H1 (cell line): ENCODE data around the gene DFFB. TPM values are rescaled to one million over a fixed set of nuclear protein-coding genes. Genes with fewer than 3 reads are reported as not detected.

Experiments
- CTCF ChIA-PET: fragments of 300-600 bp; sonication (Branson Sonifier 250); formaldehyde crosslinking; loops from one replicate; lab custom pipeline; 2021; ENCODE audit not compliant: partially characterized antibody; lab: Charles Lee
- POLR2A ChIA-PET: fragments of 300-600 bp; sonication (Branson Sonifier 250); formaldehyde crosslinking; loops from one replicate; lab custom pipeline; 2021; ENCODE audit warnings: inconsistent platforms; ENCODE audit not compliant: partially characterized antibody; lab: Charles Lee
- DNase-seq, 2 experiments: peaks; one replicate each; pipeline versions ENCODE4 v3.0.0 to v3.0.0-alpha.2; 2010 to 2022; ENCODE audit warnings: low spot score in 2 of 2, low read depth in 1 of 2, mixed read lengths in 1 of 2
- FAIRE-seq: peaks from 2 replicates; lab custom pipeline; 2011; peaks lifted over from hg19 to GRCh38; lab: Jason Lieb, UNC
- H2AFZ ChIP-seq: 2 replicates; pipeline ENCODE4 v1.8.1; 2012; ENCODE audit warnings: low read length, inconsistent platforms
- H2AK5ac ChIP-seq: 2 replicates; pipeline ENCODE4 v1.6.1; 2013; ENCODE audit warnings: low read depth, low read length
- H2BK120ac ChIP-seq: replicated peaks from 2 replicates; pipeline ENCODE3; 2013; ENCODE audit warnings: low read depth, low read length, inconsistent platforms
- H2BK12ac ChIP-seq: 2 replicates; pipeline ENCODE4 v1.6.1; 2013; ENCODE audit warnings: low read depth, low read length
- H2BK15ac ChIP-seq: 2 replicates; pipeline ENCODE4 v1.6.1; 2013; ENCODE audit warnings: low read length
- H2BK20ac ChIP-seq: 2 replicates; pipeline ENCODE4 v1.6.1; 2013; ENCODE audit warnings: low read length
- H2BK5ac ChIP-seq: 2 replicates; pipeline ENCODE4 v1.6.1; 2013; ENCODE audit warnings: low read depth, low read length
- H3K14ac ChIP-seq: 2 replicates; pipeline ENCODE4 v1.6.1; 2013; ENCODE audit warnings: inconsistent platforms; ENCODE audit not compliant: insufficient read length
- H3K18ac ChIP-seq: 2 replicates; pipeline ENCODE4 v1.6.1; 2013; ENCODE audit warnings: low read length; ENCODE audit errors: extremely low read depth
- H3K23ac ChIP-seq: 2 replicates; pipeline ENCODE4 v1.6.1; 2013; ENCODE audit warnings: inconsistent platforms; ENCODE audit not compliant: insufficient read length
- H3K23me2 ChIP-seq: 2 replicates; pipeline ENCODE4 v1.6.1; 2013; ENCODE audit warnings: low read depth, low read length
- H3K27ac ChIP-seq: 2 replicates; pipeline ENCODE4 v1.6.1; 2011; ENCODE audit warnings: low read depth, low read length, inconsistent platforms
- H3K27me3 ChIP-seq, 4 experiments: replicated peaks in 1 of 4; 1 replicate in 1 of 4; 2 replicates in 3 of 4; pipeline versions ENCODE4 v1.6.1 to v1.8.1; 2011 to 2013; ENCODE audit warnings: low read length in 3 of 4, mild to moderate bottlenecking in 3 of 4, inconsistent platforms in 2 of 4, mixed read lengths in 2 of 4, moderate library complexity in 1 of 4; ENCODE audit not compliant: control insufficient read depth in 3 of 4, insufficient read depth in 3 of 4; ENCODE audit errors: extremely low read depth in 1 of 4
- H3K36me3 ChIP-seq, 4 experiments: 2 replicates each; pipeline versions ENCODE4 v1.6.1 to v1.8.1; 2011 to 2013; ENCODE audit warnings: mild to moderate bottlenecking in 4 of 4, low read length in 3 of 4, moderate library complexity in 2 of 4, control low read depth in 1 of 4, inconsistent platforms in 1 of 4; ENCODE audit not compliant: insufficient read depth in 4 of 4, control insufficient read depth in 2 of 4
- H3K4ac ChIP-seq: replicated peaks from 2 replicates; pipeline ENCODE3; 2013; ENCODE audit warnings: low read length, low read depth, mixed read lengths, inconsistent platforms; ENCODE audit not compliant: insufficient read length
- H3K4me1 ChIP-seq, 4 experiments: replicated peaks in 1 of 4; 1 replicate in 1 of 4; 2 replicates in 3 of 4; pipeline versions ENCODE4 v1.6.1 to v1.8.1; 2011 to 2013; ENCODE audit warnings: low read length in 3 of 4, inconsistent platforms in 2 of 4, mixed read lengths in 1 of 4; ENCODE audit not compliant: insufficient read depth in 4 of 4, control insufficient read depth in 3 of 4
- H3K4me2 ChIP-seq, 2 experiments: 2 replicates each; pipeline versions ENCODE4 v1.6.1 to v1.8.1; 2011 to 2013; ENCODE audit warnings: low read depth in 2 of 2, low read length in 2 of 2, control low read depth in 1 of 2, inconsistent platforms in 1 of 2, mild to moderate bottlenecking in 1 of 2; ENCODE audit not compliant: insufficient read depth in 1 of 2
- H3K4me3 ChIP-seq, 4 experiments: fragments of 200-600, 300-600 bp in 1 of 4; sonication (generic), shearing (Covaris generic), sonication (Bioruptor Twin) in 1 of 4; 2 replicates each; pipeline versions ENCODE4 v1.5.1 to v1.8.1; 2011 to 2016; ENCODE audit warnings: low read length in 4 of 4, low read depth in 3 of 4, control low read depth in 2 of 4, inconsistent platforms in 2 of 4, mild to moderate bottlenecking in 2 of 4, mixed read lengths in 1 of 4, moderate library complexity in 1 of 4; ENCODE audit not compliant: insufficient read depth in 2 of 4; ENCODE audit errors: extremely low read depth in 1 of 4
- H3K56ac ChIP-seq: replicated peaks from 2 replicates; pipeline ENCODE3; 2013; ENCODE audit warnings: low read depth, mild to moderate bottlenecking, mixed read lengths, low read length, inconsistent platforms; ENCODE audit not compliant: insufficient read length
- H3K79me1 ChIP-seq: 2 replicates; pipeline ENCODE4 v1.6.1; 2013; ENCODE audit warnings: low read depth, low read length, control low read depth
- H3K79me2 ChIP-seq, 2 experiments: 2 replicates each; pipeline versions ENCODE4 v1.6.1 to v1.8.1; 2012 to 2013; ENCODE audit warnings: low read length in 2 of 2, mild to moderate bottlenecking in 2 of 2, inconsistent platforms in 1 of 2; ENCODE audit not compliant: insufficient read depth in 2 of 2, control insufficient read depth in 1 of 2
- H3K9ac ChIP-seq, 4 experiments: replicated peaks in 1 of 4; 1 replicate in 1 of 4; 2 replicates in 3 of 4; pipeline versions ENCODE4 v1.6.1 to v1.8.1; 2011 to 2013; ENCODE audit warnings: low read depth in 3 of 4, low read length in 3 of 4, control low read depth in 2 of 4, mild to moderate bottlenecking in 2 of 4, moderate library complexity in 2 of 4, inconsistent platforms in 1 of 4; ENCODE audit errors: extremely low read depth in 1 of 4
- H3K9me3 ChIP-seq, 2 experiments: 2 replicates each; pipeline versions ENCODE4 v1.6.1 to v1.8.1; 2012 to 2013; ENCODE audit warnings: mild to moderate bottlenecking in 2 of 2, moderate library complexity in 2 of 2, control low read depth in 1 of 2, inconsistent platforms in 1 of 2, low read depth in 1 of 2, low read length in 1 of 2, mixed read lengths in 1 of 2; ENCODE audit not compliant: insufficient read depth in 2 of 2
- H4K20me1 ChIP-seq, 2 experiments: replicated peaks in 1 of 2; 2 replicates each; pipeline versions ENCODE3 to v1.8.1; 2011 to 2013; ENCODE audit warnings: inconsistent platforms in 2 of 2, low read length in 2 of 2, mild to moderate bottlenecking in 1 of 2; ENCODE audit not compliant: insufficient read depth in 2 of 2, control insufficient read depth in 1 of 2
- H4K5ac ChIP-seq: 2 replicates; pipeline ENCODE4 v1.6.1; 2013; ENCODE audit warnings: low read length, low read depth, mixed read lengths, inconsistent platforms; ENCODE audit not compliant: insufficient read length
- H4K8ac ChIP-seq: 2 replicates; pipeline ENCODE4 v1.8.0; 2013; ENCODE audit warnings: mild to moderate bottlenecking, moderate library complexity, low read length, inconsistent platforms; ENCODE audit not compliant: insufficient read depth; ENCODE audit errors: extremely low read depth
- H4K91ac ChIP-seq: replicated peaks from 2 replicates; pipeline ENCODE3; 2013; ENCODE audit warnings: low read length, mixed read lengths, inconsistent platforms; ENCODE audit not compliant: insufficient read length
- CEBPB ChIP-seq: IDR thresholded peaks from 2 replicates; pipeline ENCODE4 v1.6.1; 2012; ENCODE audit warnings: low read depth, low read length
- RAD21 ChIP-seq, 2 experiments: IDR thresholded peaks in 1 of 2; conservative IDR thresholded peaks in 1 of 2; 2 replicates each; pipeline ENCODE4 v1.6.1; 2011; ENCODE audit warnings: low read depth in 2 of 2, low read length in 2 of 2, improper control_type of control experiment in 1 of 2, inconsistent platforms in 1 of 2, mild to moderate bottlenecking in 1 of 2, moderate library complexity in 1 of 2
- RNF2 ChIP-seq: fragments of 200-900, 300-1000 bp; sonication (generic); IDR thresholded peaks from 2 replicates; pipeline ENCODE4 v1.7.1; 2016; ENCODE audit warnings: borderline replicate concordance, low read depth, mild to moderate bottlenecking, antibody characterized with exemption, low read length; ENCODE audit not compliant: poor library complexity, severe bottlenecking; ENCODE audit errors: missing control alignments
- TBP ChIP-seq: IDR thresholded peaks from 2 replicates; pipeline ENCODE4 v1.6.1; 2011; ENCODE audit warnings: low read depth, low read length, improper control_type of control experiment
- USF2 ChIP-seq: IDR thresholded peaks from 2 replicates; pipeline ENCODE4 v1.6.1; 2011; ENCODE audit warnings: low read length, improper control_type of control experiment
- WGBS, 2 experiments: shearing (Covaris generic) in 1 of 2; methylation state at CpG; one replicate each; pipeline versions ENCODE4 v1.1.6 to v1.1.7; 2013 to 2015; ENCODE audit warnings: low lambda C conversion rate in 2 of 2, mixed read lengths in 2 of 2, inconsistent platforms in 1 of 2, low coverage in 1 of 2, missing lambda C conversion rate in 1 of 2; ENCODE audit not compliant: insufficient replicate concordance in 2 of 2, insufficient coverage in 1 of 2, insufficient read length in 1 of 2; ENCODE audit errors: extremely low coverage in 1 of 2, missing lambda C conversion rate in 1 of 2; 5-methylcytosine and 5-hydroxymethylcytosine counted together
- polyA plus RNA-seq, 7 experiments: library from polyadenylated mRNA; depleted of rRNA in 3 of 7; stranded (reverse) in 5 of 7; unstranded in 2 of 7; fragments of >200 nt in 5 of 7; fragments of 200-250 nt in 2 of 7; gene quantifications; 1 replicate in 5 of 7; 2 replicates in 1 of 7; 4 replicates in 1 of 7; pipeline versions ENCODE4 v1.2.1 to v1.2.3, GENCODE V29; 2011 to 2013; ENCODE audit warnings: missing spikeins in 2 of 7, mixed read lengths in 2 of 7
- total RNA-seq: library from RNA; stranded (reverse); fragmentation: NEBNext Ultra II Directional; extraction: Animal tissue kit (Norgen Biotek cat#: 25700); gene quantifications from 2 replicates; pipeline ENCODE4 v1.2.1, GENCODE V29; 2021

Gene DFFB
- total and polyA plus RNA-seq, 2 of the 8 experiments (the other 6 are each of a cell fraction or from before 2014, with no cell fraction given), result 8.6 to 11.9 TPM

DNA sequence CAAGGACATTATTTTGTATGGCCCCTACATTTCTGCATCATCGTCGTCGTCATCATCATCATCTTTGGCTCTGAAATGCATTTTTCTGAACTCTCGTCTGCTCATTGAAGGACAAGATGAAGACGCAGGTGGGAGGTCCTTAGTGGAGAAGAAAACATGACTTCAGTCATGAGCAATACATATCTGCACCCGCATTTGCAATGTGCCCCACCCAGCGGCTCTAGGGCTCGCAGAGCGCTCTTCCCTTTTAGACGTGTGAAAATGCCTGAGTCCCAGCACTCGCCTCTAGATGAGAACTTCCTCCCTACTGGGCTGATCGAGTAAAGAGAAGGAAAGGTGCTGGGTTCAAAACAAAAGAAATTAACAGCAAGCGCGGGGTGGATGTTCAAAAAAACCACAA lies 32.7 kb downstream of the DFFB start:
- H3K14ac ChIP-seq, result no peak overlapping the region
- no peak overlapping the region for H3K4me2 ChIP-seq
- peaks cover 14 to 21% (median 18%) of the 10 kb centered on the region in 4 experiments; a peak in 6 of 8 replicates for H3K36me3 ChIP-seq
- H4K91ac ChIP-seq, result no peak overlapping the region
- no peak overlapping the region for H3K4ac ChIP-seq
- no peak for FAIRE-seq
- H3K23ac ChIP-seq, result no peak overlapping the region
- no peaks in the 10 kb centered on the region for H3K23me2 ChIP-seq
- H3K27me3 ChIP-seq, result no peaks in the 10 kb centered on the region
- H2BK5ac ChIP-seq, result no peak overlapping the region
- H2BK12ac ChIP-seq, result no peak overlapping the region
- H3K4me3 ChIP-seq, result no peak overlapping the region
- no peak overlapping the region for H4K5ac ChIP-seq
- H2BK120ac ChIP-seq, result no peak overlapping the region
- H4K20me1 ChIP-seq, result peaks cover 6 to 11% of the 10 kb centered on the region in 2 experiments
- H3K9ac ChIP-seq, result no peak overlapping the region
- no peak for DNase-seq
- WGBS, 2 experiments, result 90% methylated on average over 14 of the region's 14 CpGs; no CpG with 5 or more reads in 1 of the 2 experiments
- TF ChIP-seq USF2, result no peak
- TF ChIP-seq TBP, result no peak
- no peak for TF ChIP-seq RAD21 (IDR thresholded peaks at IDR 0.05 in 1 of 2, conservative IDR thresholded peaks at IDR 0.05 in 1 of 2; ENCODE audit: low read depth in 2 of 2, low read length in 2 of 2)
- TF ChIP-seq RNF2, result no peak
- no peak for TF ChIP-seq CEBPB
- H3K56ac ChIP-seq, result no peak overlapping the region
- H3K9me3 ChIP-seq, result no peaks in the 10 kb centered on the region
- ChIA-PET CTCF (interaction anchor here (1.6 to 2.1 kb wide), 2 partner anchors 9 to 163 kb away, joined by 3 to 4 read pairs; no protein-coding TSS in a partner anchor), POLR2A (no interaction called here)
- no peak overlapping the region for H4K8ac ChIP-seq
- H3K4me1 ChIP-seq, result no peaks in the 10 kb centered on the region
- no peak overlapping the region for H2BK15ac ChIP-seq
- H3K27ac ChIP-seq, result no peak overlapping the region
- H3K79me2 ChIP-seq, result peaks cover 3 to 17% of the 10 kb centered on the region in 2 experiments; a peak in 3 of 4 replicates
- H2AFZ ChIP-seq, result no peak overlapping the region
- H2BK20ac ChIP-seq, result no peak overlapping the region
- no peak overlapping the region for H2AK5ac ChIP-seq
- no peak overlapping the region for H3K18ac ChIP-seq
- H3K79me1 ChIP-seq, result peaks cover 2% of the 10 kb centered on the region
